Measurements from ENCODE around the gene GNRHR.
"Not testable (repeated sequence)": the region's sequence is repeated elsewhere in the genome, so short reads cannot be mapped to it uniquely, and the experiment has no call there.

The GNRHR gene

GRCh38 chr4:67713529-67714247 is 40.5 kb downstream of the GNRHR start:
- H3K36me3 ChIP-seq (ENCODE audit: insufficient read depth, low read length): peaks cover 16% of the 10 kb centered on the region
- no peak overlapping the region for H2AFZ ChIP-seq (ENCODE audit: low read depth, low read length)
- no peak overlapping the region for H3K27ac ChIP-seq (ENCODE audit: low read length)
- DNase-seq (no peak), ATAC-seq (ENCODE audit: insufficient read depth, low read depth) (no peak)
- no peak overlapping the region for H3K4me2 ChIP-seq (ENCODE audit: insufficient read depth, low read length)
- H3K4me1 ChIP-seq (ENCODE audit: insufficient read depth, low read length): no peaks in the 10 kb centered on the region
- no peaks in the 10 kb centered on the region for H3K9me3 ChIP-seq (ENCODE audit: insufficient read depth, low read length, severe bottlenecking)
- H3K27me3 ChIP-seq (ENCODE audit: insufficient read depth, low read length, poor library complexity): no peaks in the 10 kb centered on the region
- TF ChIP-seq EZH2 (IDR thresholded peaks at IDR 0.05; ENCODE audit: borderline replicate concordance, low read depth, low read length, severe bottlenecking): no peak
- H4K20me1 ChIP-seq (ENCODE audit: insufficient read depth, low read length): peaks cover 3% of the 10 kb centered on the region; the same call in 1 of the 2 replicates
- no peak overlapping the region for H3K9ac ChIP-seq (ENCODE audit: low read depth, low read length)
- H3K79me2 ChIP-seq (ENCODE audit: insufficient read depth, low read length): peaks cover 47% of the 10 kb centered on the region
- H3K4me3 ChIP-seq (ENCODE audit: low read depth in 1 of 2, low read length in 2 of 2): no peak overlapping the region

DNA sequence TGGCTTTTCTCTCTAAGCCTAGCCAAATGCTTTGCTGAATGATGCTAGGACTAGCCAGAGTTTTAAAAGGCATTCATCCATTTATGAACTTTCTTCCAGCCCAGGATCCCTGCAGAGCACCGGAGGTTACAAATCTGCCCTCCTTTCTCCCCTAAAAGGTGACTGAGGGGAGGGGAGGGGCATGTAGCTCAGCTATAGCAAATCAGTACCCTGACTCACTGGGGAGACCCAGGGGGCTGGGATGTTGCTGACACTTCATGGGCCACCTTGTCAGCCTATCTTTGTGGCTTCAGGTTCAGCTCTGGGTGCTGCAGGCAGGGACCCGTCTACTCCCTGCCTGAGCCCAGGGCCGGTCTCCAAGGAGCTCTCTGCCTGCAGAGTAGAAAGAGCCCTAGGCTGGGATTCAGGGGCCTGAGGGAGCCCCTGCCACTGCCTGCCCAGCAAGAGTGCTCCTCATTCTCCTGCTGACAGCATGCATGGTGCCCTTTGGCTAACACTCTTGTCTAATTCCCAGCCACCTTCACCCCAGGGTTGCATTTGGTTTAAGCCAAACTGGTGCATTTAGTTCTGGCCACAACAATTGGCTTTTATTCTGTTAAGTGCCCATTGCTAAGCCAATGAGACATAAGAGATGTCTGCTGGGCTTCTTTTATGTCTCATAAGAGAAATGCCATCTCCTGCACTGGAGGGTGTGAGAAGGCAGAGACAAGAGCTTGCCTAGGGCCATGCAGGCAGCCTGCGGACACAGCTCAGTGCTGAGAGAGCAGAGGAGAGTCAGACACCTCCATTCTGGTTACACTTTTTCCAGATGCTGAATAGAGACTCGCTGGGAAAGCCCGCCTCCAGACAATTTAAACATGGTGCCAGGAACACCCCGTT is 41.3 kb downstream of the GNRHR start:
- H3K4me1 ChIP-seq (ENCODE audit: insufficient read depth, low read length): no peaks in the 10 kb centered on the region
- H4K20me1 ChIP-seq (ENCODE audit: insufficient read depth, low read length): peaks cover 3% of the 10 kb centered on the region; the same call in 1 of the 2 replicates
- TF ChIP-seq CTCF (IDR thresholded peaks at IDR 0.05; ENCODE audit: borderline replicate concordance, extremely low read depth, low read length, poor library complexity, severe bottlenecking) (no peak), EZH2 (IDR thresholded peaks at IDR 0.05; ENCODE audit: borderline replicate concordance, low read depth, low read length, severe bottlenecking) (no peak)
- no peak overlapping the region for H2AFZ ChIP-seq (ENCODE audit: low read depth, low read length)
- no peak overlapping the region for H3K9ac ChIP-seq (ENCODE audit: low read depth, low read length)
- no peaks in the 10 kb centered on the region for H3K27me3 ChIP-seq (ENCODE audit: insufficient read depth, low read length, poor library complexity)
- no peaks in the 10 kb centered on the region for H3K9me3 ChIP-seq (ENCODE audit: insufficient read depth, low read length, severe bottlenecking)
- H3K4me2 ChIP-seq (ENCODE audit: insufficient read depth, low read length): no peak overlapping the region
- ATAC-seq (ENCODE audit: insufficient read depth, low read depth): no peak
- no peak for DNase-seq
- peaks cover 16% of the 10 kb centered on the region for H3K36me3 ChIP-seq (ENCODE audit: insufficient read depth, low read length)
- H3K4me3 ChIP-seq (ENCODE audit: low read depth in 1 of 2, low read length in 2 of 2): no peak overlapping the region
- H3K79me2 ChIP-seq (ENCODE audit: insufficient read depth, low read length): peaks cover 55% of the 10 kb centered on the region
- no peak overlapping the region for H3K27ac ChIP-seq (ENCODE audit: low read length)

DNA sequence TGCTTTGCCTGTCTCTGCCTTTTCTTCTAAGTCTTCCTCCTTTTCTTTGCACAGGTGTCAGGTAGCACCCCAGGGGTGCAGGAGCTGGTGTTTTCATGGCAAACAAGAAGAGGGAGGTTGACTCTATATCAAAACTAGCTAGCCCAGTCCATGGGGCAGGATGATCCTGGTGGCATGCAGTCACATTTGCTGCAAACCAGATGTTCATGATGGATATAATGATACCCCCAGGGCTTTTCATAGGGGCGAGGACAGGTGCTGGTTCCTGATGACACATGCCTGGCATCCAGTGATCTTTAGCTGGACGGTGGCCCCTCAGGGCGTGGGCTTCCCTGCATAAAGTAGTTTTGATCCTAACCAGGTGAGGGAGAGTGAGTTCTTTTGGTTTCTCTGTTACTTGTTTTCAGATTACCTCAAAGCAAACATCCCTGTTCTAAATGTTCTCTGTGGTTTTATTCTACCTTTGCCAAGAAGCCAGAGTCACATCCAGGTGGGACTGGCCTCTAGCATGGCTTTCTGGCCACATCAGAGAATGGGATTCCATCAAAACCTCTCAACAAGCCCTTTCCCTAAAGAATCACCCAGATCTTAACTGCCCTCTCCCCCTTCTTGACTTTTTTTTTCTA is 42.1 kb downstream of the GNRHR start:
- no peak overlapping the region for H3K27ac ChIP-seq (ENCODE audit: low read length)

DNA sequence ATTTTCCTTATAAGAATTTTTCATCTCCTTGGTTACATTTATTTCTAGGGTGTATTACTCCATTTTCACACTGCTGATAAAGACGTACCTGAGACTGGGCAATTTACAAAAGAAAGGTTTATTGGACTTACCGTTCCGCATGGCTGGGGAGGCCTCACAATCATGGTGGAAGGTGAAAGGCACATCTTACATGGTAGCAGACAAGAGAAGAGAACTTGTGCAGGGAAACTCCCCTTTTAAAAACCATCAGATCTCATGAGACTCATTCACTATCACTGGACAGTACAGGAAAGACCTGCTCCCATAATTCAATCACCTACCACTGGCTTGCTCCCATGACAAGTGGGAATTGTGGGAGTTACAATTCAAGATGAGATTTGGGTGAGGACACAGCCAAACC is 47.5 kb downstream of the GNRHR start:
- H3K27ac ChIP-seq (ENCODE audit: low read length); DNase-seq; H3K4me2 ChIP-seq (ENCODE audit: insufficient read depth, low read length); H2AFZ ChIP-seq (ENCODE audit: low read depth, low read length); H4K20me1 ChIP-seq (ENCODE audit: insufficient read depth, low read length); H3K27me3 ChIP-seq (ENCODE audit: insufficient read depth, low read length, poor library complexity); ATAC-seq (ENCODE audit: insufficient read depth, low read depth); H3K9ac ChIP-seq (ENCODE audit: low read depth, low read length); H3K4me3 ChIP-seq (ENCODE audit: low read depth in 1 of 2, low read length in 2 of 2): not testable (repeated sequence)
- H3K9me3 ChIP-seq (ENCODE audit: insufficient read depth, low read length, severe bottlenecking): peaks cover 13% of the 10 kb centered on the region
- H3K36me3 ChIP-seq (ENCODE audit: insufficient read depth, low read length): peaks cover 20% of the 10 kb centered on the region
- H3K79me2 ChIP-seq (ENCODE audit: insufficient read depth, low read length): peaks cover 92% of the 10 kb centered on the region
- H3K4me1 ChIP-seq (ENCODE audit: insufficient read depth, low read length): peaks cover 26% of the 10 kb centered on the region

More for the DNA sequence above, 42.1 kb downstream of the GNRHR start:
- Histone ChIP-seq H4K20me1 (ENCODE audit: insufficient read depth, low read length) (peaks cover 3% of the 10 kb centered on the region; the same call in 1 of the 2 replicates), H3K79me2 (ENCODE audit: insufficient read depth, low read length) (peaks cover 63% of the 10 kb centered on the region), H2AFZ (ENCODE audit: low read depth, low read length) (no peak overlapping the region), H3K27me3 (ENCODE audit: insufficient read depth, low read length, poor library complexity) (no peaks in the 10 kb centered on the region), H3K4me2 (ENCODE audit: insufficient read depth, low read length) (no peak overlapping the region), H3K4me1 (ENCODE audit: insufficient read depth, low read length) (no peaks in the 10 kb centered on the region), H3K4me3 (ENCODE audit: low read depth in 1 of 2, low read length in 2 of 2) (no peak overlapping the region), H3K36me3 (ENCODE audit: insufficient read depth, low read length) (peaks cover 16% of the 10 kb centered on the region; the same call in 1 of the 2 replicates), H3K9ac (ENCODE audit: low read depth, low read length) (no peak overlapping the region), H3K9me3 (ENCODE audit: insufficient read depth, low read length, severe bottlenecking) (no peaks in the 10 kb centered on the region)
- ATAC-seq (ENCODE audit: insufficient read depth, low read depth) (no peak), DNase-seq (no peak)
- TF ChIP-seq CTCF (IDR thresholded peaks at IDR 0.05; ENCODE audit: borderline replicate concordance, extremely low read depth, low read length, poor library complexity, severe bottlenecking) (no peak), EZH2 (IDR thresholded peaks at IDR 0.05; ENCODE audit: borderline replicate concordance, low read depth, low read length, severe bottlenecking) (no peak)
